Gastroesophageal sphincter (tissue), 4 donors: Measurements from ENCODE around the gene PBX1. TPM values are rescaled to one million over a fixed set of nuclear protein-coding genes. Genes with fewer than 3 reads are reported as not detected.

Experiments used
- ATAC-seq: fragments of 150-250 bp; one replicate; pipeline ENCODE4 v1.9.1; 2016; ENCODE audit warnings: mild to moderate bottlenecking, moderate library complexity
- H3K27ac ChIP-seq, 4 donors: fragments of 200-600 bp; sonication (generic) in 3 of 4; 1 replicate in 3 of 4; 2 replicates in 1 of 4; pipeline ENCODE4 v1.5.1; 2016 to 2019
- H3K27me3 ChIP-seq: fragments of 200-600 bp; sonication (generic); one replicate; pipeline ENCODE4 v1.5.1; 2019
- H3K36me3 ChIP-seq, 2 donors: fragments of 200-600 bp; sonication (generic); one replicate each; pipeline ENCODE4 v1.5.1; 2019; ENCODE audit warnings: control low read depth in 1 of 2
- H3K4me1 ChIP-seq, 3 donors: fragments of 200-600 bp; sonication (generic); 1 replicate in 2 of 3; 2 replicates in 1 of 3; pipeline ENCODE4 v1.5.1; 2016 to 2019; ENCODE audit warnings: control low read depth in 2 of 3
- H3K4me3 ChIP-seq, 2 donors: fragments of 200-600 bp; sonication (generic); one replicate each; pipeline ENCODE4 v1.5.1; 2019; ENCODE audit warnings: mild to moderate bottlenecking in 1 of 2, moderate library complexity in 1 of 2
- H3K9me3 ChIP-seq, 3 donors: fragments of 200-600 bp; sonication (generic); one replicate each; pipeline ENCODE4 v1.5.1; 2017 to 2019; ENCODE audit warnings: control low read depth in 2 of 3
- EP300 ChIP-seq: sonication (generic); formaldehyde crosslinking; IDR thresholded peaks from one replicate; pipeline ENCODE4 v1.6.1; 2017; ENCODE audit warnings: antibody characterized with exemption, mild to moderate bottlenecking
- POLR2A ChIP-seq, 2 donors: fragments of 450-650 bp; IDR thresholded peaks; one replicate each; pipeline ENCODE4 v1.6.1; 2017; ENCODE audit warnings: antibody characterized with exemption in 2 of 2, mild to moderate bottlenecking in 2 of 2, moderate library complexity in 1 of 2
- POLR2AphosphoS5 ChIP-seq: sonication (generic); formaldehyde crosslinking; IDR thresholded peaks from one replicate; pipeline ENCODE4 v1.6.1; 2017; ENCODE audit warnings: antibody characterized with exemption
- WGBS, 2 donors: methylation state at CpG; one replicate each; pipeline ENCODE4 v1.1.5; 2018; ENCODE audit warnings: low coverage in 1 of 2; 5-methylcytosine and 5-hydroxymethylcytosine counted together
- total RNA-seq, 4 donors: library from RNA; depleted of rRNA; stranded (reverse); fragments of >200 nt; gene quantifications; one replicate each; pipeline ENCODE4 v1.1.0, GENCODE V29; 2016
- TF ChIP-seq, protein P1 (sequence below), 4 experiments: fragments of 200-600 bp in 2 of 4; fragments of 450-650 bp in 2 of 4; sonication (generic) in 1 of 4; IDR thresholded peaks; one replicate each; pipeline ENCODE4 v1.5.1; 2017 to 2019; ENCODE audit warnings: antibody characterized with exemption in 4 of 4, mild to moderate bottlenecking in 2 of 4, moderate library complexity in 2 of 4

PBX1 gene
- total RNA-seq, 4 donors from 2014 or later = 75.8 to 177 (median 140) TPM

DNA sequence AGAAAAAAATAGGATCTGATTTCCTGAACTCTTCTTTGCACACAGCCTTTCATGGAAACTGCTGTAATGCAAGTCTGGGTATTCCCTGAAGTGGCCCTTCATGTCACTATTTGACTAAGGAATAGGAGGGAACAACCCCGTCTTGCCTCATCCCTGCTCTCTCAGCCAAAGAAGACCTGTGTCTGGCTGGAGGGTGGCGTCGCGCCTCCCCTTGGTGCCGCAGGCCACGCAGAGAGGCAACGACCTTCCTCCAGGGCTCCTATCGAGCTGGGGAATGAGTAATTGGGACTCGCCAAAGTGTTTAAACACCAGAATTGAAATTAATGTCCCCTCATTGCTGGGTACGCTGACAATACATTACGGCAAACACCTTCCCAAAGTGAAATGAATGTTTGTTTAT is 129.8 kb downstream of the PBX1 start:
- TF ChIP-seq POLR2AphosphoS5 (no peak), POLR2A (IDR thresholded peaks at IDR 0.05) (no peak), EP300 (no peak)
- TF ChIP-seq, protein P1, sequence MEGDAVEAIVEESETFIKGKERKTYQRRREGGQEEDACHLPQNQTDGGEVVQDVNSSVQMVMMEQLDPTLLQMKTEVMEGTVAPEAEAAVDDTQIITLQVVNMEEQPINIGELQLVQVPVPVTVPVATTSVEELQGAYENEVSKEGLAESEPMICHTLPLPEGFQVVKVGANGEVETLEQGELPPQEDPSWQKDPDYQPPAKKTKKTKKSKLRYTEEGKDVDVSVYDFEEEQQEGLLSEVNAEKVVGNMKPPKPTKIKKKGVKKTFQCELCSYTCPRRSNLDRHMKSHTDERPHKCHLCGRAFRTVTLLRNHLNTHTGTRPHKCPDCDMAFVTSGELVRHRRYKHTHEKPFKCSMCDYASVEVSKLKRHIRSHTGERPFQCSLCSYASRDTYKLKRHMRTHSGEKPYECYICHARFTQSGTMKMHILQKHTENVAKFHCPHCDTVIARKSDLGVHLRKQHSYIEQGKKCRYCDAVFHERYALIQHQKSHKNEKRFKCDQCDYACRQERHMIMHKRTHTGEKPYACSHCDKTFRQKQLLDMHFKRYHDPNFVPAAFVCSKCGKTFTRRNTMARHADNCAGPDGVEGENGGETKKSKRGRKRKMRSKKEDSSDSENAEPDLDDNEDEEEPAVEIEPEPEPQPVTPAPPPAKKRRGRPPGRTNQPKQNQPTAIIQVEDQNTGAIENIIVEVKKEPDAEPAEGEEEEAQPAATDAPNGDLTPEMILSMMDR (IDR thresholded peaks at IDR 0.05) = no peak
- Histone ChIP-seq H3K36me3 (peaks cover 0 to 5% of the 10 kb centered on the region in 2 donors), H3K27me3 (no peaks in the 10 kb centered on the region), H3K27ac (peak overlapping the region in 2 of 4 donors; percentile 38 to 45), H3K4me1 (peaks cover 2 to 44% (median 10%) of the 10 kb centered on the region in 3 donors), H3K9me3 (no peaks in the 10 kb centered on the region), H3K4me3 (no peak overlapping the region)
- ATAC-seq = no peak
- 40 to 72% methylated on average over 1 to 11 of the region's 11 CpGs for WGBS, 2 donors

DNA sequence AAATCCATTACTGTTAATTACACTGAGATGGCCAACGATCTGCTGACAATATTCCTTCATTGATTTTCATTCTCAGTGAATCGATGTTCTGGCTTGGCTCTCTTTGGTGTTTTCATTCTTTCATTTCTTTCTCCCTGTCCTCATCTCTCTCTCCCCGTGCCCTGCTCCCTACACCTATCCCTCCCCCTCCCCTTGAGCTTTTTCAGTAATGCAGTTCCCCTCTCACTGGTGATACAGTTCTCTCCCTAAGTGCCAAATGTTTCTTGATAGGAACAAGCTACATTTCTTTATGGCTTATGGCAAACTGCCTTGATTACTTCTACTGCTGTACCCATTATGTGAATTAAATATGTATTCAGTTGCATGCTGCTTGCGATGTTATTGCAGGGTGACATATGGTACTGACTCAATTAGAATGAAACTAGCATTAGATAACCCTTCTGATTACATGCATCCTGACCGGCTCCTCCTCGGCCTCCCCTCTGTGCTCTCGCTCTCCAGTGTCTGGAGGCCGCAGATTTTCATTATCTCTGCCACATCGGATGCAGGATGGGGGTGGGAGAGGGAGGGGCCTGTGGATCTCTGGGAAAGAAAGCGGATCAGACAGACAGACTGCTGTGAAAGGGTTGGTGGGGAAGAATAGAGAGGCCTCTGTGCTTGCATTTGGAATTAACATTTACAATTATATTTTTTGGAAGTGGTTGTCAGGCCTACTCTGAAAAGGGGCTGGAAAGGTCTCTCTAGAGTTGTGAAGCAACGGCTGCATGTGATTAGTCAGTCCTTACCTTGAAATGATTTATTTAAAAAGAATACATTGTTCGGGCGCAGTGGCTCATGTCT is 130.9 kb downstream of the PBX1 start:
- 40 to 54% methylated on average over 10 of the region's 13 CpGs for WGBS, 2 donors
- Histone ChIP-seq H3K27me3 (no peaks in the 10 kb centered on the region), H3K4me1 (peaks cover 2 to 35% (median 6%) of the 10 kb centered on the region in 3 donors), H3K36me3 (peaks cover 0 to 5% of the 10 kb centered on the region in 2 donors), H3K9me3 (no peaks in the 10 kb centered on the region), H3K4me3 (no peak overlapping the region), H3K27ac (peak overlapping the region in 3 of 4 donors; percentile 30 to 49 (median 45))
- ATAC-seq = no peak
- TF ChIP-seq EP300 (no peak), POLR2A (IDR thresholded peaks at IDR 0.05) (no peak)

DNA sequence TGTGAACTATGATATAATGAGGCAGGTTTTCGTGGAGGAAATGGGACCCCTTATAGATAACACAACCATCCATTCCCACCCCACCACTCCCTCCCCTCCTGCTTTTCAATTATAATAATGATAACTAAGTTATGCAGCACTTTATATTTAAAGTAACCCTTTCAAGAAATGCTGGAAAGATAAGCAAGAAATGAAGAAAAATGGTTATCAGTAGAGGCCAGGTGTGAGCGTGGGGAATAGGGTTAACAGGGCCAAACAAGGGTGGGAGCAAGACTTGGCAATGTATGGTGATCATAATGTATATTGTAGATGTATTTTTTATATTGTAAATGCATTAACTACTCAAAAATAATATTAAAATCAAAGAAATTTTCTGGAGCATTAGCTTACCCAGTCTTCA is 133.4 kb downstream of the PBX1 start:
- no peaks in the 10 kb centered on the region for H3K9me3 ChIP-seq
- H3K27me3 ChIP-seq = no peaks in the 10 kb centered on the region
- H3K27ac ChIP-seq = no peak overlapping the region
- H3K36me3 ChIP-seq = peaks cover 0 to 5% of the 10 kb centered on the region in 2 donors
- WGBS, 2 donors = 92 to 100% methylated on average over 1 to 2 of the region's 2 CpGs
- ATAC-seq = no peak
- no peak overlapping the region for H3K4me3 ChIP-seq
- H3K4me1 ChIP-seq = peaks cover 6 to 40% (median 6%) of the 10 kb centered on the region in 3 donors
- TF ChIP-seq EP300 (no peak), POLR2A (IDR thresholded peaks at IDR 0.05) (no peak), POLR2AphosphoS5 (no peak)
- TF ChIP-seq, protein P1 (IDR thresholded peaks at IDR 0.05) = no peak

DNA sequence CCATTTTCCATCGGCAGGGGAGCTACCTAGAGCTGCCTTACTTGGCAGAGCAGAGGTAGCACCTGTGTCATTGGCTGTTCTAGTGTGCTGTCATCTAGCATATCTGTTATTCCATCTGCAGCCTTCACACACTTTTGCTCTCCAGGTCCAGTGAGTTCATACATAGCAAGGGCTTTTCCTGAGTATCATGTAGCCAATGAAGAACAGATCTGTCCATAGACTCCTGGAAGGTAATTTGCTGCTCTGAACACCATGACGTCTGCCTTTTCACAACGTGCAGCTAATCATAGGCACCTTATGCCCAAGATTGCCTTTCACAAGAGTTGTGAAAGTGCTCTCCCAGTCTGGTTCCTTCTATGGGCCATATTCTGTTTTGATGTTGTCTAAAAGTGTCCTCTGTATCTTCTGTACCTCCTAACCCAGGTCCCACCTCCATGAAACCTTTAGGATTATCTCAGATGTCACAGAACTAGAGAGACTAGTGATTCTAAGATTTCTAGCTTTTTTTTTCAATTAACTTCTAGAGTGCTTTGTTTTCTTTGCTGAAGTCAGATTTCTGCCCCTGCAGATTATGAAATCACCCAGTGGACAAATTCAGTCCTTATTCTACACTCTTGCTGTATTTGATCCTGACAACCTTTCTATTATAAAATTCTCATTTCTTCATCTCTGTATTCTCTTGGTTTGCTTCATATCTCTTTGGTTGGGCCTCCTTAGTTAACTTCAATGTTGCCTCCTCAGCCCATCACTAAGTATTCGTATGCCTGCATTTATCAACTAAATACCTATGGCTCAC is 134.8 kb downstream of the PBX1 start:
- 80 to 86% methylated on average over 3 to 4 of the region's 4 CpGs for WGBS, 2 donors

DNA sequence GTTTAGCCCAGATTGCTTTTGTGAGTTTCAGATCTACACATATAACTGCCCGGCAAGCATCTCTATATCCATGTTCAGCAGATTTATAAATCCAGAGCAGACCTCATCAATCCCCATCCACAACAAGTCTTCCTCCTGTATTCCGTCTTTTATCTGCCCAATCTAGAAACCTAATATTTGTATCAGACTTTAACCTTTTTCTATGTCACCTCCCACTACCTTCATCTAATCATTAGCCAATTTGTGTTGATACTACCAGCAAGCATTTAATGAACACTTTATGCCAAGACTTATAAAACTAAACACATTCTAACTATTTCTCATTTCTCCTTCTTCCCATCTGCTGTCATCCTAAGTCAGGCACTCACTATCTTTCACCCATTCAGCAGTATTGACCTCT is 135.5 kb downstream of the PBX1 start:
- Histone ChIP-seq H3K4me3 (no peak overlapping the region), H3K27ac (no peak overlapping the region), H3K36me3 (no peaks in the 10 kb centered on the region), H3K9me3 (no peaks in the 10 kb centered on the region), H3K27me3 (no peaks in the 10 kb centered on the region), H3K4me1 (peaks cover 6 to 58% (median 11%) of the 10 kb centered on the region in 3 donors)
- no peak for TF ChIP-seq EP300
- TF ChIP-seq, protein P1 (IDR thresholded peaks at IDR 0.05) = no peak
- no peak for TF ChIP-seq POLR2AphosphoS5
- TF ChIP-seq POLR2A (IDR thresholded peaks at IDR 0.05) = no peak
- no peak for ATAC-seq
- WGBS, 2 donors = 92 to 95% methylated on average over 2 of the region's 2 CpGs

More for the DNA sequence above, 134.8 kb downstream of the PBX1 start:
- no peak overlapping the region for H3K27ac ChIP-seq
- H3K4me3 ChIP-seq = no peak overlapping the region
- ATAC-seq = no peak
- no peaks in the 10 kb centered on the region for H3K36me3 ChIP-seq
- H3K4me1 ChIP-seq = peaks cover 6 to 52% (median 6%) of the 10 kb centered on the region in 3 donors
- TF ChIP-seq POLR2A (IDR thresholded peaks at IDR 0.05) = no peak
- TF ChIP-seq EP300 = no peak
- TF ChIP-seq POLR2AphosphoS5 = no peak
- TF ChIP-seq, protein P1 (IDR thresholded peaks at IDR 0.05) = no peak
- no peaks in the 10 kb centered on the region for H3K27me3 ChIP-seq
- no peaks in the 10 kb centered on the region for H3K9me3 ChIP-seq
